Activated T-cell treated with anti-CD3 and anti-CD28 coated beads, Interleukin-2, amount 50 U/mL, for 48 hours (primary cell): Measurements from ENCODE around the gene POLR2L.

Source experiments
- DNase-seq, 2 experiments: peaks; one replicate each; pipeline ENCODE4 v3.0.0-alpha.2; 2020

Gene POLR2L

DNA sequence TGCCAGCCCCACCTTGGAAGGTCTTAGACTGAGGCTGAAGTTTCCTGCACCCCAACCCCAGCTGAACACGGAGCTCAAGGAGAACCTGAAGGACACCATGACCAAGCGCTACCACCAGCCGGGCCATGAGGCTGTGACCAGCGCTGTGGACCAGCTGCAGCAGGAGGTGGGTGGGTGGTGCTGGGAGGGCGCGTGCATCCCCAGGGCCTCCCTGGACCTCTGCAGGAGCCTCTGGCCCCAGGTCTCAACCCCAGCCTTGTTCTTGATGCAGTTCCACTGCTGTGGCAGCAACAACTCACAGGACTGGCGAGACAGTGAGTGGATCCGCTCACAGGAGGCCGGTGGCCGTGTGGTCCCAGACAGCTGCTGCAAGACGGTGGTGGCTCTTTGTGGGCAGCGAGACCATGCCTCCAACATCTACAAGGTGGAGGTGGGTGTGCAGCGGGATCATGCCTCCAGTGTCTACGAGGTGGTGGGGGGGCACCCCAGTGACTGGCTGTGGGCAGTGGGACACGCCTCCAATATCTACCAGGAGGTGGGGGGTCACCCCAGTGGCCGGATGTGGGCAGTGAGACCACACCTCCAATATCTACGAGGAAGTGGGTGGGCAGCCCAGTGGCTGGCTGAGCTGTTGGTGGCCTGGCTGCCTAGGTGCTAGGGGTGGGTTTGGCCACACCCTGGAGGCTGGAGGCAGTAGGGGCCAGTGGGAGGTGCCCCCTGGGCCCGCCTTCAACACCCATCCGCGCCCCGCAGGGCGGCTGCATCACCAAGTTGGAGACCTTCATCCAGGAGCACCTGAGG is 4.9 kb downstream of the POLR2L start:
- DNase-seq: peak in 1 of 2 experiments; percentile 19

DNA sequence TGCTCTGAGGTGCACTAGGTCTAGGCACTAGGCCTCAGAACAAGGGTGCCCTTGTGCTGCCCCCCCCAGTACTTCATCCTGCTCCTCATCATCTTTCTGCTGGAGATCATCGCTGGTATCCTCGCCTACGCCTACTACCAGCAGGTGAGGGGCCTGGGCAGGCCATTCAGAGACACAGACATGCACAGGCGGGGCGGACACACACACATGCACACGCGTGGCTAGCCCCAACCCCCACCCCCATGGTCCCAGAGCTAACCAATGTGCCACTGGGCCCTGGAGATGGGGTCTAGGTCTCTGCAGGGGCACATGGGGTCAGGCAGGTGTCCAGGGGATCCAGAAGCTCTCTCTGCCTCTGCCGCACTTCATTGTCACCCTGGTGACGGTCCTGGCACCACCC is 5.6 kb downstream of the POLR2L start:
- DNase-seq: peak in 1 of 2 experiments; percentile 22

- DNase-seq: no peak
These were observed 6.1 kb downstream of the POLR2L start for GRCh38 chr11:836274-836673.

GRCh38 chr11:834371-835316 is 7.7 kb downstream of the POLR2L start:
- DNase-seq: peak in 1 of 2 experiments; percentile 51

DNA sequence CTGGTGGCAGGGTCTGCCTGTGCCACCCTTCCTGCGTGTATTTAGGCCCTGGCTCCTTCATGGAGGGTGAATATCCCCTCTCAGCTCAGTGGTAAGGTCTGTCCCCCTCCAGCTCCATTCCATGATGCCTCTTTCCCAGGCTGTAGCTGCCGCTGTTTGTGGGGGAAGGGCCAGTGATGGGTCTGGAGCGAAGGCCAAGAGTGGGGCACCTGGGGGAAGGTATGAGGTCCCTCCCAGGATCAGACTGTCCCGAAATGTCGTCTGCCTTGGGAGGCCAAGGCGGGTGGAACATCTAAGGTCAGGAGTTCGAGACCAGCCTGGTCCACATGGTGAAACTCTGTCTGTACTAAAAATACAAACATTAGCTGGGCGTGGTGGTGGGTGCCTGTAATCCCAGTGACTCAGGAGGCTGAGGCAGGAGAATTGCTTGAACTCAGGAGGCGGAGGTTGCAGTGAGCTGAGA is 8.4 kb downstream of the POLR2L start:
- DNase-seq: no peak

DNA sequence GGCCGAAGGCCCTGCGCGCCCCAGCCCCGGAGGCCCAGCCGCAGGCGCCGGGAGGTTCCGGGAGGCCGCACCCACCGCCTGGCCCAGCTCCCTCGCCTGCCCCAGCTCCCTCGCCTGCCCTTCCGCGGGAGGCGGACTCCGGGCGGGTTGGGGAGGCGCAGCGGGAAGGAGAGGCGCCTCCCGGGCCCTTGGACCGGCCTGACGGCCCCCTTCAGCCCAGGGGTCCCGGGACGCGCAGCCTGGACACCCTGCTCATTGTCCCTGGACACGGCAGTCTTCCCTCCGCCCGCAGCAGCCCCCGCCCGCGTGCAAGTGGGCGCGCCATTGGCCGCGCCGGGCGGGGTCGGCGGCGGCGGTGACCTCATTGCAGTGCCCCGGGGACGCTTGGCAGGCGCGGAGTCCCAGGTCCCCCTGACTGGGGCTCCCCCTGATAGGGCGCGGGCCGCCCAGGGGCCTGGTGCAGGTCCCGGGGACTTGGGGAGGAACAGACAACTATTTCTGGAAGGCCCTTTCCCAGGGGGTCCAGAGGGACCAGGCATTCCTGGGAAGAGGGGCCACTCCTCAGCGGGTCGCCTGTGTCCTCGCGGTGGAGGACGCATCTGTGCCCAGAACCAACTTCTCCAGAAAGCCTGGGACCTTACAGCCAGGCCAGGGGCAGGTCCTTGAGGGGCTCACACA is 9.1 kb downstream of the POLR2L start:
- DNase-seq: peak in 1 of 2 experiments; percentile 71

DNA sequence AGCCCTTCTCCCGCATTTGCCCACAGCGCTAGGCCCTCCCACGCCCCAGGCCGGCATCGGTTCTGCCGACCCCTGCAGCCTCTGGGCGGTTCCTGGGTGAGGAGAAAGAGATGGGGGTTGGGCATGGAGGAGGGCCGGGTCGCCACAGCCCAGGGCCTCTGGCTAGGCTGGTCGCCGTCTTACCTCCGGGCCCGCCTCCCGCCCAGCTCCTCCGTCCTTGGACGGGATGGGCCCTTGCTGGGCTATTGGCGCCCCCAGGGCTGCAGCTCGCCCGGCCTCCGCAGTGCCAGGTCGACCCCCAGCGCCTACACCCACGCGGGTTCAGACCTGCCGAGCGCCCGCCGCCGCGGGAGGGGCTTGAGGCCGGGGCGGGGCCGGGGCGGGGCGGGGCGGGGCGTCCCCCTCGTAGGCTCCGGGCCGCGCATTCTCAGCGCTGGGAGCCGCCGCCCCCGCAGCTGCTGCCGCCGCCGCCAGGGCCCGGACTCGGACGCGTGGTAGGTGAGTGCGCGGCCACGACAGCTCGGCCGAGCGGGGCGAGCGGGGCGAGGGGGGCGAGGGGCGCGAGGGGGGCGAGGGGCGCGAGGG is 9.7 kb downstream of the POLR2L start, which contains the start of gene CD151:
Gene CD151, plus strand, starts transcription at position 424 of the 585 bp plus-strand sequence. CDS start 3,118 bp downstream, outside the sequence.
- DNase-seq: peak; percentile 53 to 72

DNA sequence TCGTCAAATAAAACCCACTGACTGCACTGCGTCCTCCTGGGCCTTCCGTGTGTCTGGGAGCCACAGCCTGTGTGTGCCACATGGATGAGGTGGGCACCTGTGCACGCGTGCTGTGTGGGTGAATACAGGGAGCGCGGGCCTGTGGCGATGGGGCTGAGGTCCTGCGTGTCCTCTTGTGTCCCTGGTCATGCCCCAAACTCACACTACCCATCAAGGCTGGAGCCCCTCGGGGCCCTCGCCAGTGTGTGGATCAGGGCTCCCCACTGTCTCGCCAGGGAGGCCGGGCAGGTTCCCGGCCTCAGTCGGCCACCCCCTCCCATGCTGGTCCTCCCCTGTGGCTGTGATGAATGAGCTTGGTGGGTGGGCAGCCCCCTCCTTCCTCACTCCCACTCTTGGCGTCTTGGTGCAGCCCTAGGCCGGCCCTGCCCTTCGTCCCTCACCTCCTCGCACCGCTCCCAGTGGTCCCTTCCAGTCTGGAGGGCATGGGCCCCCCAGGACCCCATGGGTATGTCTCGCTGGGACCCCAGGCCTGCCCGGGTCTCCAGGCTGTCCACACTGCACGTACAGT is 10.3 kb downstream of the POLR2L start:
- peak in 1 of 2 experiments; percentile 28 for DNase-seq

DNA sequence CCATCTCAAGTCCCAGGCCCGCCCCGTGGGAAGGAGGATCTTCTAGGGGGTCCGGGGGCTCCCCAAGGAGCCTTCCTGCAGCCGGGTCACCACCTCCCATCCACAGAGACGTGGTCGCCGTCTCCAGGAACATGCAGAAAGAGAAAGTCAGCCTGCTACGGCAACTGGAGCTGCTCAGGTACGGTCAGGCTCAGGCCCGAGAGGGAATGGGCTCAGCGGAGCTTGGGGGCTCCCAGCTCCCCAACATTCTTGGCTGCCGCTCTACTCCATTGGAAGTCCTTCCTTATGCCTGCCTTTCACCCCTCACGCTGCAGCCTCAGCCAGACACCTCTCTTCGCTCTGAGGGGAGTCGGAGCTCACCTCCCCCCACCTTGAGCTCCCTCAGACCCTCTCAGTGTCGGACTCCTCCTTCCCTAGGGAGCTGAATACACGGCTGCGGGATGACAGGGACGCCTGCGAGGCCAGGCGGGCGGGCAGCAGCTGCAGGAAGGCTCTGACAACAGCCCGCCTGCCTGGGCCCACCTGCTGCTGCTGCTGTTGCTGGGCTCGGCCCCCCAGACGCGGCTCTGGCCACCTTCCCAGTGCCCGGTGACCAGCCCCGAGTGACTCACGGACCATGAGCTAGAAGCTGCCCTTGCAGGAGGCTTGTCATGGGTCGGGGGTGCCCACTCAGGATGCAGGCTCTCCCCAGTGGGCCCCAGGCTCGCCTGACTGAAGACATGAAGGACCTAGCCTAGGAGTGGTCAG is 11.0 kb downstream of the POLR2L start:
- DNase-seq: no peak

GRCh38 chr11:830295-831117 is 11.8 kb downstream of the POLR2L start:
- DNase-seq: peak; percentile 75 to 82

DNA sequence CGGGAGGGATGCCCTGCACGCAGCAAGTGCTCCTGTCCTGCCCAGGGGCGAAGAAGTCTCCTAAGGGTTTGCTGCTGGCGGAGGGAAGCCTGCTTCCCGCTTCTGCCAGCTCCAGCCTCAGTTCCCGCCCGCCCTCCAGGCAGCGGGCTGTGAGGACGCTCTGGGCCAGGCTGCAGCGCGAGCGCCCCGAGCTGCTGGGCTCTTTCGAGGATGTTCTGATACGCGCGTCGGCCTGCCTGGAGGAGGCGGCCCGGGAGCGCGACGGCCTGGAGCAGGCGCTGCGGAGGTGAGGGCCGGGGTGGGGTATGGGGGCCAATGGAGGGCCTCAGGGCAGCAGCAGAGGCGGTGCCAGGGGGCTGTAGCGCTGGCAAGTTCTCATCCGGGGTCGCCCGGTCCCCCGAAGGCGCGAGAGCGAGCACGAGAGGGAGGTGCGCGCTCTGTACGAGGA is 12.5 kb downstream of the POLR2L start:
- DNase-seq: peak in 1 of 2 experiments; percentile 41

- peak in 1 of 2 experiments; percentile 40 for DNase-seq
These were observed 13.0 kb downstream of the POLR2L start for GRCh38 chr11:829176-829846.

GRCh38 chr11:828506-829175 is 13.7 kb downstream of the POLR2L start:
- no peak for DNase-seq

- no peak for DNase-seq
These were observed 14.5 kb downstream of the POLR2L start, which contains the start of gene CRACR2B for GRCh38 chr11:827897-828192. CRACR2B (plus strand) TSS chr11:827919; CDS start chr11:828608, 689 bp downstream.

DNA sequence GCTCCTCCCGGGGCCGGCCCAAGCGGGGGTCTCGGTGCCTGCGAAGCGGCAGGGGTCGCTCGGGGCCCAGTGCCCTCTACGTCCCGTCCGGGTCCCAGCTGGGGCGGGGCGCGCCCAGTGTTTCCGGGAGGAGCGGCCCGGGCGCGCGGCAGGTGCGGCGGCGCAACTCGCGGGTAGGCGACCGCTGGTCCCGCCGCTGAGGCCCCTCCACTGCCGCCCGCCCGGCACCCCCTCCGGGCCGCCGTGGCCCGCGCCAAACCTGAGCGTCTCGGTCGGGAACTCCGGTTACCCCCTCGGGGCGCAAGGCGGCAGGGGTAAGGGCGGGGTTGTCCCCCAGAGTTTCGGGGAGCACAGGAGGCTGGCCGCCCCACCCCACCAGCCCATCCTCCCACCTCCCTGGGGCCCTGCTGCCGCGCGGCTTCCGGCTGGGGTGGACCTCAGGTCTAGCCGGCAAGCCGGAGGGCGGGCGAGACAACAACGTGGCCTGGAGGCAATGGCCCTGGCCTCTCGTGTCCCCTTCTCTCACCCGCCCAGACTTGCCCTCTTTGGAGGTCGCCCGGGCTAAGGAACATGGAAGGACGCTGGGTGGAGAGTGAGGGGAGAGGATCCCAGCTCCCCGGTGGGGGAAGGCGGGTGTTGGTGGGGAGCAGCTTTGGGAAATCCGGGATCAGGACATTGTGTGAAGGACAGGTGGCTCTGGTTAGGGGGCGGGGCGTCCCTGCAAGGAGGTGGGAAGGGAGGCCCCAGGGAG is 15.0 kb downstream of the POLR2L start:
- DNase-seq: peak in 1 of 2 experiments; percentile 50

GRCh38 chr11:826836-827145 is 15.5 kb downstream of the POLR2L start:
- peak in 1 of 2 experiments; percentile 44 for DNase-seq

DNA sequence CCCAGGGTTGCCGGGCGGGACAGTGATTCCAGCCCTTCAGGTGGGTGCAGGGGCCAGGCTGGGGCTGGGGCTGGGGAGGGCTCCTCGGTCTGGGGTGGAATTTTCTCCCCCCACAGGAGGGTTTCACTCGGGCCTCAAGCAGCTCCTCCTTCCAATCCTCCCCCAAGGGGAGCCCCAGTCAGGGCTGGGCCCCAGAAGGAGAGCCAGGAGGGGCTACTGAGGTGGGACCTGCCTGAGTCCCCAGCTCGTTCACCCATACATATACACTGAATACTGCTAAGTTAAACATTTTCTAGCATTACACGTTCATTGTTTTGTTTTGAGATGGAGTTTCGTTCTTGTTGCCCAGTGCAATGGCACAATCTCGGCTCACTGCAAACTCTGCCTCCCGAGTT is 16.1 kb downstream of the POLR2L start:
- DNase-seq: no peak
